Naive thymus-derived CD8-positive, alpha-beta T cell (primary cell): ENCODE data around the gene MAML3. TPM values are rescaled to one million over a fixed set of nuclear protein-coding genes. Genes with fewer than 3 reads are reported as not detected.

Experiments
- ATAC-seq, 2 donors: fragments of 150-1000 bp; cut with Tn5 transposase in 1 of 2; sonication (Bioruptor Pico), chemical (Tn5 transposase) in 1 of 2; 1 replicate in 1 of 2; 2 replicates in 1 of 2; pipeline ENCODE4 v1.10.0; 2021; ENCODE audit warnings: mild to moderate bottlenecking in 2 of 2, moderate library complexity in 2 of 2
- POLR2A ChIA-PET: fragments of 350-600 bp; sonication (Branson Sonifier 250); formaldehyde crosslinking; loops from one replicate; lab custom pipeline; 2021; ENCODE audit warnings: antibody characterized with exemption; lab: Charles Lee
- DNase-seq, 10 donors: peaks; one replicate each; pipeline versions ENCODE4 v3.0.0 to v3.0.0-alpha.2; 2020 to 2022
- H3K27ac Mint-ChIP-seq, 10 donors: one replicate each; pipeline ENCODE4 v1.8.0; 2020 to 2022; ENCODE audit warnings: mild to moderate bottlenecking in 10 of 10, mixed read lengths in 10 of 10, moderate library complexity in 4 of 10, inconsistent platforms in 1 of 10
- H3K27me3 Mint-ChIP-seq, 5 donors: one replicate each; pipeline ENCODE4 v1.8.0; 2021 to 2022; ENCODE audit warnings: mixed read lengths in 5 of 5
- H3K36me3 Mint-ChIP-seq, 3 donors: one replicate each; pipeline ENCODE4 v1.8.0; 2020 to 2022; ENCODE audit warnings: mixed read lengths in 3 of 3, mild to moderate bottlenecking in 2 of 3, inconsistent platforms in 1 of 3
- H3K4me1 Mint-ChIP-seq, 4 donors: one replicate each; pipeline ENCODE4 v1.8.0; 2021 to 2022; ENCODE audit warnings: mixed read lengths in 4 of 4
- H3K4me3 Mint-ChIP-seq, 10 donors: one replicate each; pipeline ENCODE4 v1.8.0; 2020 to 2022; ENCODE audit warnings: mild to moderate bottlenecking in 10 of 10, mixed read lengths in 10 of 10, moderate library complexity in 6 of 10, inconsistent platforms in 1 of 10
- H3K9me3 Mint-ChIP-seq, 9 donors: one replicate each; pipeline ENCODE4 v1.8.0; 2020 to 2022; ENCODE audit warnings: mixed read lengths in 9 of 9, mild to moderate bottlenecking in 3 of 9, inconsistent platforms in 1 of 9, moderate library complexity in 1 of 9
- polyA plus RNA-seq, 3 donors: library from polyadenylated mRNA; unstranded; fragments of 300-500 nt; fragmentation: Illumina TruSeq; gene quantifications; one replicate each; pipeline ENCODE4 v1.2.3, GENCODE V29; 2021
- total RNA-seq, 8 experiments: library from RNA in 2 of 8; stranded (reverse) in 2 of 8; gene quantifications; one replicate each; pipeline ENCODE4 v1.2.3 and lab custom pipeline; 2021 to 2026

MAML3 gene
- total and polyA plus RNA-seq, 5 experiments from 2014 or later = 0.51 to 5.3 (median 1.6) TPM

DNA sequence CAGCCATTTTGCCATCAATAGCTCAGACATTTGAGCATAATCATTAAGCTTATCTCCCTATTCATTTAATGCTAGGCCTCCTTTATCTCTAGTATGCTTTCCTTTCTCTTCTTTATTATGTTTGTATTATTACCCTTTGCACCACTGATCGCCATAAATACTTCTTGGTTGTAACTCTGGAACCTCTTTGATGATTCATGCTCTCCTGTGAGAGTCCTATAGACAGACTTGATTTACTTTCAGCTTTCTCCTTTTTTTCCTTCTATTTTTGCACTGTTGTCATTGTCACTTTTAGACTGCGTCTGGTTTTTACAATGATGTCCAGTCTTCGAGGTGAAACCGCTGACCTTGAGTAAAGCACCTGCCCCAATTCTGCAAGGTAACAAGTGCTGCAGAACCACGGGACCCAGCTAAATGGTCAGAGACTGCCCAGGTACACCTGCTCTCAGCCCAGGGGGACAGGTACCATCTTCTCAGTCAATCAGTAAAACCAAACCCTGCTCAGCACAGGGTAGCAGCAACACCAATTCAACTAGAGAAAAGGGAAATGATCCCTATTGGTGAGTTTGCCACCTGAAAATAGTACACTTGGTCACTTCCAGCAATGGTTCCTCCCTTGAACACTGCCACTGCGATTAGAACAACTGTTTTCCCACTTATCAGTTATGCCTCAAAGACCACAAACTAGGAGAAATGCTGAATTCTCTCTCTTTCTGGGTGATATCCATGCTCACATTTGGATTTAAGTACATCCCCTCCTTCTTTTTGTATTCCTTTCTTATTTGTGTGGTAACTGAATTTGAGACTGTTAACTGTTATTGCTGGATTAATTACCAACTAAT is 125.1 kb downstream of the MAML3 start:
- Mint-ChIP-seq H3K9me3 (no peaks in the 10 kb centered on the region), H3K27me3 (peaks cover 0 to 8% (median 5%) of the 10 kb centered on the region in 5 donors), H3K36me3 (no peaks in the 10 kb centered on the region), H3K4me3 (no peak overlapping the region), H3K27ac (peak overlapping the region in 2 of 10 donors; percentile 0 to 2), H3K4me1 (peaks cover 0 to 4% (median 2%) of the 10 kb centered on the region in 4 donors)
- POLR2A ChIA-PET = no interaction called here
- ATAC-seq (no peak), DNase-seq (no peak)

DNA sequence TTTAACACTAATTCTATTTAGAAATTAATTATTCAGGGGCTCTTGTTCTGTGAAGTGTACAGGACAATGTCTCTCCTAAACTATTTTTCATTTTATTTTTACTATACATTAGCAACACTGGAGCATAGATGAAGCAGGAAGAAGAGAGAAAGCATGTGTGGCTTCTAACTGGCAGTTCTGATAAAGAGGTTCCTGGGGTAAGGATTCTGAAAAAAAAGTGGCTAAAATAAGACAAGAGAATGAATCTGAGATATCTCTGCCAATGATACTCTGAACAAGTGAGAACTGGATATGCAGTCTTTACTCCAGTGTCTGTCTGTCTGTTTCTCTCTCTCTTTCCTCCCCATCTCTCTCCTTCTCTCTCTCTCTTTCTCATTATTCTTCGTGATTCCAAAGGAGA is 125.9 kb downstream of the MAML3 start:
- no peak for ATAC-seq

DNA sequence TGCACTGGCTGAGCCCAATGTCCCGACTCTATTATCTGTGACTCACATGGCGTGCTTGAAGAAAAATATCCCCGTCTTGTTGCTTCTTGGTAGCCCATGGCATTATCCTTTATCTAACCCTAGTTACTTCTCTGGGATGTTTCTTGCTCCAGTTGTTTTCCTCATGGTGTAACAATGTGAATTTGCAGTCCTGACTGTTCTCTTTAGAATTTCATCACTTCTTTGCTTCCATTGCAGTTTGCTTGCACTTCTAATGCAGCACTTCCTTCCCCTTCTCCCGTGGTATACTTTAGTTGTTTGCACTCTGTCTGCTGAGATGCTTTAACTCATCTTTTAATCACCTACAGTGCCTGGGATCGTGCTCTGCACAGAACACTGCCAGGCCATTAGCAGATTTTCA is 126.9 kb downstream of the MAML3 start:
- DNase-seq = no peak
- no peaks in the 10 kb centered on the region for H3K9me3 Mint-ChIP-seq
- peaks cover 0 to 8% (median 4%) of the 10 kb centered on the region in 5 donors for H3K27me3 Mint-ChIP-seq
- H3K4me1 Mint-ChIP-seq = peaks cover 0 to 4% (median 2%) of the 10 kb centered on the region in 4 donors
- ATAC-seq = no peak
- no peak overlapping the region for H3K27ac Mint-ChIP-seq
- no peak overlapping the region for H3K4me3 Mint-ChIP-seq
- no peaks in the 10 kb centered on the region for H3K36me3 Mint-ChIP-seq
- POLR2A ChIA-PET = no interaction called here

More for the DNA sequence above, 125.9 kb downstream of the MAML3 start:
- Mint-ChIP-seq H3K27me3 (peaks cover 0 to 8% (median 4%) of the 10 kb centered on the region in 5 donors), H3K9me3 (no peaks in the 10 kb centered on the region), H3K36me3 (no peaks in the 10 kb centered on the region), H3K4me3 (no peak overlapping the region), H3K4me1 (peaks cover 0 to 4% (median 2%) of the 10 kb centered on the region in 4 donors), H3K27ac (peak overlapping the region in 1 of 10 donors; percentile 0)
- POLR2A ChIA-PET = no interaction called here
- no peak for DNase-seq

DNA sequence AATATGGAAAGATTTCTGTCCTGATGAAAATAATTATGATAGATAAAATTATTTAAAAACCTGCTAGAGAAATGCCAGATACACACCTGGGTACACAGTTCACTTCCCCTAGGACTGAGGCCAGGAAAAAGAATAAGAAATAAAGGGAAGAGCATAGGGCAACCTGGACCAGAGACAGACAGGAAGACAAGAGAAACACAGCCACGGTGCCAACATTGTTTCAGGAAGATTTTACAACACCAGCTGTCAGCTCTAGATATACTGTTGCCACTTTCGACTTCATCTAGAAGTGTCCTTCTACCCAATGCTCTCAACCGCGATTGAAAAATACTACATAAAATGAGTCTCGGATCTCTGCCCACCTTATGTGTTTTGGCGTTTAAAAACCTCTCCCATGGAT is 128.5 kb downstream of the MAML3 start:
- no peak overlapping the region for H3K4me3 Mint-ChIP-seq
- no peaks in the 10 kb centered on the region for H3K9me3 Mint-ChIP-seq
- H3K4me1 Mint-ChIP-seq = peaks cover 0 to 4% (median 2%) of the 10 kb centered on the region in 4 donors
- no peak overlapping the region for H3K27ac Mint-ChIP-seq
- H3K36me3 Mint-ChIP-seq = no peaks in the 10 kb centered on the region
- H3K27me3 Mint-ChIP-seq = peaks cover 0 to 6% (median 0%) of the 10 kb centered on the region in 5 donors
- ATAC-seq (no peak), DNase-seq (no peak)
- POLR2A ChIA-PET = no interaction called here

DNA sequence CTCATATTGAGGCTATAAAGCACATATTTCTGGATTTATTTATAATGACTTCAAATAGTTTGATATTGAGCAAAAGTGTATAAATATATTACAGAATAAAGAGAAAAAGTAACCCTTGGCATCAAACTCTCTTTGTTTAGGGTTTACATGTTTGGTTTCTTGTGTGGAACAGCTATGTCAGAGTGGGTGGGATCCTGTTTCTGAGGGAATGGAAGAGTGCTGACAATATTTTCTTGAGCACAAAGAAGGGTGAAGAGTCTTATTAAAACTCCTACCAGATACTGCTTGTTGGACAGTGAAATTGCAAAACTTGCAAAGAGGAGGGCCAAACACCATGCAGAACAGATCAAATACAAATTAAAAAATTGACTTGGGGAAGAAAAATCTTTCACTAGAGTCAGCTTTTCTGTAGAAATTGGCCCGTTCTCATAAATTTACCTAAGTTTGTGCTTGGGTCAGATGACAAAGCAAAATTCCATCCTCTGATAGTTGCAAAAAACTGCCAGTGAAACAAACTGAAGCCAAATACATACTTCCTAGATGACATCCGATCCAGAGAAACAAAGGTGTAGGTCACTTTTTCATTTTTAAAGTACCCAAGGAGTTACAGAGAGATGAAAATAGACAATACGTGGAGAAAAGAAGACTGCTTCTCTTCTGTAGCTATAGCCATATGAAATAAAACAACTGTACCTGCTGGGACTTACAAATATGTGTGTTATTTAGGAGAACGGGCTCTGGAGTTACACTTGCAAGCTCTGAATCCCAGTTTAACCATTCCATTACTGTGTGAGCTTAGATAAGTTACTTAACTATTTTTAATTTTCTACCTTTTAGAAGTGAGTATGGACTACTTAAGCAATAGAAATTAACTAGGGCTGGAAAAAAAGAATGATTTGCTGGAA is 133.3 kb downstream of the MAML3 start:
- Mint-ChIP-seq H3K4me3 (no peak overlapping the region), H3K4me1 (peaks cover 0 to 6% (median 0%) of the 10 kb centered on the region in 4 donors), H3K9me3 (no peaks in the 10 kb centered on the region), H3K27me3 (no peaks in the 10 kb centered on the region), H3K27ac (no peak overlapping the region), H3K36me3 (no peaks in the 10 kb centered on the region)
- DNase-seq (no peak), ATAC-seq (no peak)
- POLR2A ChIA-PET = no interaction called here

DNA sequence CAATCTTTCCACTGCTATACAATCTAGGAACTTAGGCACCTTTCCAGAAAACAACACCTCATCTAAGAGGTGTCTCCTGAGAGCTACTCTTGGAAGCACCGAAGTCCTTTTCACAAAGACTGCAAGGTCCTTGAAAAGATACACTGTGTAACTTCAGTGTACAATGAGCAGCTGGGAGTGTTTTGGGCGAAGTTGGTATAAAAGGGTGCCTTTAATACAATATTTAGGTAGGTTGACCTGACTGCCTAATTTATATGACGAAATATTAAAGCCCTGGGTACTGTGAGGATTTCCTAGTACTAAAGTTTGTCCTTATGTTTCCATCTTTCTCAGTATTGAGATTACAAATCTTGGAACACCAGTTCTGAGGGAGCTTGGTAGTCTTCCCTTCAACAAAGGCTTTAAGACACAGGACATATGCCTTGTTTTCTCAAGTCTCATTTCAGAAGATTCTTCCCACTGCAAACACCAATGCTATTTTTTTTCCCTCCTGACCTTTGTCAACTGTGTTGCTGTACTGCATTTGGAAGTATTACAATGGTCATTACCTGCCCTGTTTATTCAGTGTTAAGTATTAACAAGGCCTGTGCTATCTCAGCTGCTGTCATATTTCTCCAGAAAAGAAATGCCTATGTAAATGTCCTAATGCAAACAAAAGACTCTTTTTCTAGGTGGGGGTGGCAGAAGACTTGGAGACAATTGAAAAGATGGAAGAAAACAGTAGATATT is 134.2 kb downstream of the MAML3 start:
- H3K9me3 Mint-ChIP-seq = no peaks in the 10 kb centered on the region
- no peaks in the 10 kb centered on the region for H3K27me3 Mint-ChIP-seq
- no peaks in the 10 kb centered on the region for H3K36me3 Mint-ChIP-seq
- POLR2A ChIA-PET = interaction anchor here (0.8 kb wide), 1 partner anchor 353 kb away, joined by 3 read pairs; the partner anchor contains the start of gene SCOC
- DNase-seq = no peak
- ATAC-seq = no peak
- H3K27ac Mint-ChIP-seq = no peak overlapping the region
- H3K4me1 Mint-ChIP-seq = peaks cover 0 to 6% (median 0%) of the 10 kb centered on the region in 4 donors
- no peak overlapping the region for H3K4me3 Mint-ChIP-seq

DNA sequence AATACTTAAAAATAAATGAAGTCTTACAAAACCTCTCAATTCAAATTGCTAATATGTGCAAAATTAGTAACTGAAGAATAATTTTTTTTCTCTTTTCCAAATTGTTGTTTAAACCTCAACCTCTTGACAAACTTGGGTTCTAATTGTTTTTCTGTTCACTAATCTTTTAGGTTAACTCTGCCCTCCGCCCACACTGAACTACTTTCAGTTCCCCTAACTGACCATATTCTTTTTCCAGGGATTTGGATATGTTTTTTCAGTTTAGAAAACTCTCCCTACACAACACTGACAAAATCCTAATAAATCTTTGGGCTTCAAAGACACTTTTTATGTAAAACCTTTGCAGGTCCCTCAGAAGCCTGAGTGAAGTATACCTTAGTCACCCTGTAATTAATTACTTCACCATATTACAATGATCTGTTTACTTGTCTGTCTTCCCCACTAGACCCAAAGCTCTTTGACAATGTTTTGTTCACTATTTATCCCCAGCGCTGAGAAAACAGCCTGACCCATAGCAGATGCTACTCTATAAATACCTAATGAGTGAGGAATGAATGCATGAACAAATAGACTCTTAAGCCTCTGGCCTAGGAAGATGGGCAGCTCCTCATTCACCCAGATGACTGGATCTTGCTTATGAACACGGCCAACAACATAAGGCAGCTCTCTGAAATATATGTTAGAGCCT is 134.9 kb downstream of the MAML3 start:
- H3K4me1 Mint-ChIP-seq = peaks cover 0 to 6% (median 0%) of the 10 kb centered on the region in 4 donors
- POLR2A ChIA-PET = interaction anchor here (0.8 kb wide), 1 partner anchor 354 kb away, joined by 3 read pairs; the partner anchor contains the start of gene SCOC
- no peak overlapping the region for H3K4me3 Mint-ChIP-seq
- H3K9me3 Mint-ChIP-seq = no peaks in the 10 kb centered on the region
- H3K27me3 Mint-ChIP-seq = no peaks in the 10 kb centered on the region
- H3K36me3 Mint-ChIP-seq = no peaks in the 10 kb centered on the region
- ATAC-seq (no peak), DNase-seq (no peak)
- no peak overlapping the region for H3K27ac Mint-ChIP-seq

DNA sequence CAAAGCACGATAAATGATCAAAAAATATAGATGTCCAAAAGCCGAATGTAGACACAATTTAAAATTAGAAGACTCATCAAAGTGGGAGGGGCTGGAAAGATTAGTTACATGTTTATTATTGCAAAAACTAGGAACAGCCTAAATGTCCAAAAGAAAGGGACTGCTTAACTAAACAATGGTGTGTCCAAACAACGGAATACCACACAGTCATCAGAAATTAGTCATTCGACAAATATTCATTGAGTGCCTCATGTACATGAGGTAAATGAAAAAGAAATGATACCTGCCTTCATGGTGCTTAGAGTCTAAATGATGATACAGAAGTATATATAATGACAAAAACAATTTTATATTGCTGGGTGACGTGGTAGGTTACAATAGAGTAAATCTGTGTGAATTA is 139.7 kb downstream of the MAML3 start:
- ATAC-seq (no peak), DNase-seq (no peak)
- Mint-ChIP-seq H3K27ac (peak overlapping the region in 1 of 10 donors; percentile 74), H3K4me1 (peaks cover 7 to 14% (median 10%) of the 10 kb centered on the region in 4 donors), H3K36me3 (no peaks in the 10 kb centered on the region), H3K4me3 (no peak overlapping the region), H3K9me3 (no peaks in the 10 kb centered on the region), H3K27me3 (peaks cover 0 to 8% (median 0%) of the 10 kb centered on the region in 5 donors)
- POLR2A ChIA-PET = interaction anchor here (1.6 kb wide), 1 partner anchor 137 kb away, joined by 3 read pairs; no protein-coding TSS in a partner anchor

DNA sequence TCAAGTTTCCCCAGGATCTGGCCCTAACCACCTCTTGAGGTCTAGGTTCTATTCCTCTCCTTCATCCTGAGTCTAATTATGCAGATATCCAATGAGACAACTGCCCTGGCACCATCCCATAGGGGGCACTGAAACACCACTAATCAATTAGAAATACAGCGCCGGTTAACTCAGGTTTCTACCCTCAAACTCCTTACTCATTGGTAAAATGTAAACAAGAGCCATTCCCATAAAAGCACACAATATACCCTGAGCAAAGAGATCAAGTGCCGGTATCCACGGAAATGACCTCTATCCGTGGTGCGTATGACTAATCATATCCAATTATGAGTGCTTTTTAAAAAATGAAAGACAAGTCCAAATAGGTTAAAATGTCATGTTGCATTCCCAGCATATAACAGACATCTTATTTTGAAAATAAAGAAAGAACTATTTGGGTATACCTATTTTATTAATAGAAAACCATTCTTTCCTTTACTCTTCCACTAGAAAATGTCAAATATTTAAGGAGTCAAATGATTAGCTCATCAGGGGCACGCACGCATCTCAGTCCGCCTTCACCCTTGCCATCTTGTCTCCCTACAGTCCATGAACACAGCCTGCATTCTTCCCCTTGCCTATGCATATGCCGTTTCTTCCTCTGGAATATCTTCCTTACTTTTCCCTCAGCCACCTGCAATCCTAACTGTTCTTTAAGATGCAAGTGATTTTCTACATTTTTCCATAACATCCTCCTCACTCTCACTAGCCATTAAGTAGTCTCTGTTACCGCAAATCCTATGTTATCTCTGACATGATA is 141.1 kb downstream of the MAML3 start:
- H3K9me3 Mint-ChIP-seq = no peaks in the 10 kb centered on the region
- ATAC-seq = peak; percentile 96 to 99
- H3K4me1 Mint-ChIP-seq = peaks cover 7 to 13% (median 9%) of the 10 kb centered on the region in 4 donors
- peak overlapping the region in 1 of 10 donors; percentile 50 for H3K27ac Mint-ChIP-seq
- H3K4me3 Mint-ChIP-seq = peak overlapping the region in 2 of 10 donors; percentile 0 to 16
- POLR2A ChIA-PET = interaction anchor here (1.1 to 1.6 kb wide), 3 partner anchors 36 to 240 kb away, joined by 3 read pairs; no protein-coding TSS in a partner anchor
- peak; percentile 20 to 82 (median 66) for DNase-seq
- H3K27me3 Mint-ChIP-seq = peaks cover 0 to 8% (median 0%) of the 10 kb centered on the region in 5 donors
- no peaks in the 10 kb centered on the region for H3K36me3 Mint-ChIP-seq

DNA sequence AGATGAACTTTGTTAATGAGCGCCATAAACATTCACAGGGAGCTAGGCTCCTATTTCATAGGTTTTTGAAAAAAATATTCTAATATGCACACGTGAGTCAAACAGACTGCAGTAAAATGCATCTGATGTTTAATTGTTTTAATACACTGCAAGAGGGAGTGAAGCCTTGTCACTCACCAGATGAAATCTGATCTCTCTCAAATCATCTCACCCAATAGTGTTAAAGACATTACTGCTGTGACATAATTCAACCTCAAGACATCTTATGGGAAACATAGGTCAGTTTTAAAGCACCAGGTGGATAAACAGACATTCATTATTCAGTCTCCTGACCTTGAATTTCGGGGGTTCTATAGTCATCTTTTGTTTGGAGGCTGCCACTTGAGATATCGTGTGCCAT is 148.3 kb downstream of the MAML3 start:
- DNase-seq (no peak), ATAC-seq (no peak)
- POLR2A ChIA-PET = no interaction called here
- Mint-ChIP-seq H3K36me3 (peaks cover 0 to 2% (median 0%) of the 10 kb centered on the region in 3 donors), H3K4me1 (peaks cover 0 to 1% (median 0%) of the 10 kb centered on the region in 4 donors), H3K27me3 (peaks cover 0 to 9% (median 2%) of the 10 kb centered on the region in 5 donors), H3K4me3 (no peak overlapping the region), H3K27ac (no peak overlapping the region), H3K9me3 (no peaks in the 10 kb centered on the region)
